Prostate gland (tissue), 2 donors: ENCODE results near the gene XPA. TPM values are rescaled to one million over a fixed set of nuclear protein-coding genes. Genes with fewer than 3 reads are reported as not detected.

Experiments used
- DNase-seq: peaks from one replicate; pipeline ENCODE4 v3.0.0-alpha.2; 2019; ENCODE audit warnings: low spot score
- H3K27ac ChIP-seq, 2 donors: fragments of 200-600 bp; sonication (generic); 2 replicates each; pipeline ENCODE4 v1.5.1; 2017 to 2019
- H3K27me3 ChIP-seq: fragments of 200-600 bp; sonication (generic); replicated peaks from 2 replicates; pipeline ENCODE4 v1.5.1; 2019; ENCODE audit not compliant: insufficient read depth
- H3K36me3 ChIP-seq, 2 donors: fragments of 200-600 bp; sonication (generic); 1 replicate in 1 of 2; 2 replicates in 1 of 2; pipeline versions ENCODE4 v1.5.1 to v1.8.1; 2017 to 2019
- H3K4me1 ChIP-seq: fragments of 200-600 bp; sonication (generic); replicated peaks from 2 replicates; pipeline ENCODE4 v1.5.1; 2019
- H3K4me3 ChIP-seq, 2 donors: fragments of 200-600 bp; sonication (generic); 2 replicates each; pipeline ENCODE4 v1.5.1; 2017 to 2019
- H3K9me3 ChIP-seq: fragments of 200-600 bp; sonication (generic); 2 replicates; pipeline ENCODE4 v1.5.1; 2017
- POLR2A ChIP-seq: fragments of 450-650 bp; IDR thresholded peaks from one replicate; pipeline ENCODE4 v1.6.1; 2016; ENCODE audit warnings: antibody characterized with exemption, mild to moderate bottlenecking
- POLR2AphosphoS5 ChIP-seq: sonication (generic); formaldehyde crosslinking; IDR thresholded peaks from one replicate; pipeline ENCODE4 v1.6.1; 2017; ENCODE audit warnings: antibody characterized with exemption
- WGBS: methylation state at CpG from one replicate; pipeline ENCODE4 v1.1.5; 2018; 5-methylcytosine and 5-hydroxymethylcytosine counted together
- intact Hi-C: fragments of 100-400 bp; cut with DNase I; formaldehyde crosslinking; loops from one replicate; pipeline ENCODE4 v1.14.2; 2022
- total RNA-seq, 2 donors: library from RNA; depleted of rRNA; stranded (reverse); fragments of >200 nt; gene quantifications; one replicate each; pipeline ENCODE4 v1.1.0, GENCODE V29; 2016
- TF ChIP-seq, protein P1 (sequence below), 4 experiments: fragments of 200-600 bp in 2 of 4; fragments of 450-650 bp in 2 of 4; sonication (generic) in 2 of 4; IDR thresholded peaks; 1 replicate in 3 of 4; 2 replicates in 1 of 4; pipeline ENCODE4 v1.5.1; 2016 to 2019; ENCODE audit warnings: antibody characterized with exemption in 4 of 4, mild to moderate bottlenecking in 2 of 4, moderate library complexity in 2 of 4

The XPA gene
- total RNA-seq, 2 donors from 2014 or later = 11.9 to 13.3 TPM

- WGBS = 66% methylated on average over 7 of the region's 7 CpGs
- no peaks in the 10 kb centered on the region for H3K4me1 ChIP-seq
Observed at GRCh38 chr9:97635026-97635425, 62.1 kb downstream of the XPA start.

DNA sequence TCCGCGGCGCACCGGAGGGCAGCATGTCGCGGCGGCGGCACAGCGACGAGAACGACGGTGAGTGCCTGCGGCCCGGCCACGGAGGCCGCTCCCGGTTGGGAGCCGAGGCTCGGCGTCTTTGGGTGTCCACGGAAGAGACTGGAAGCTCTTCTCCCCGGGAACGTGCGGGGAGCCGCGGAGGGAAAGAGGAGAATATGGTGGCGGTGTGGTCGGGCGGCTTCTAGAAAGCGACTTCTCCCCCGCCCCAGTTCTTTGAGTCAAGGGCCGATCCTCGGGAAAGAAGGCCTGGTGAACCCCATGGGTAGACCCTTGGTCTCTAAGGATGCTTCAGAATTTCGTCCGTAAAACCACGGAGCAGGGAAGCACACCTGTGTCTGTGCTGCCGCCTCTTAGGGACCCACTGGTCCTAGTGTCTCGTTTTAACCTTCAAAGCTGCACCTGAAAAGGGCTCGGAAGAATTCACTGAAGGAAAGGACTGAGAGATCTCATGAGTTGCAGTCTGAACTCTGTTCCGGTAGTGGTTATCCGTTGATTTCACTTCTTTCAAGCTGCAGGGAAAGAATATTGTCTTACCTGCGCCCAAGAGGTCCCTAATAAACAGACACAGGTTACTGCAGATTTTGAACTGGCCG lies 63.2 kb downstream of the XPA start:
- WGBS = under 1% methylated on average over 20 of the region's 43 CpGs
- DNase-seq = no peak
- Histone ChIP-seq H3K4me1 (no peaks in the 10 kb centered on the region), H3K27ac (peak overlapping the region; percentile 97 to 98), H3K36me3 (no peaks in the 10 kb centered on the region), H3K4me3 (peak overlapping the region; percentile 62 to 83), H3K9me3 (no peaks in the 10 kb centered on the region), H3K27me3 (no peaks in the 10 kb centered on the region)
- TF ChIP-seq POLR2AphosphoS5 = no peak
- TF ChIP-seq, protein P1, sequence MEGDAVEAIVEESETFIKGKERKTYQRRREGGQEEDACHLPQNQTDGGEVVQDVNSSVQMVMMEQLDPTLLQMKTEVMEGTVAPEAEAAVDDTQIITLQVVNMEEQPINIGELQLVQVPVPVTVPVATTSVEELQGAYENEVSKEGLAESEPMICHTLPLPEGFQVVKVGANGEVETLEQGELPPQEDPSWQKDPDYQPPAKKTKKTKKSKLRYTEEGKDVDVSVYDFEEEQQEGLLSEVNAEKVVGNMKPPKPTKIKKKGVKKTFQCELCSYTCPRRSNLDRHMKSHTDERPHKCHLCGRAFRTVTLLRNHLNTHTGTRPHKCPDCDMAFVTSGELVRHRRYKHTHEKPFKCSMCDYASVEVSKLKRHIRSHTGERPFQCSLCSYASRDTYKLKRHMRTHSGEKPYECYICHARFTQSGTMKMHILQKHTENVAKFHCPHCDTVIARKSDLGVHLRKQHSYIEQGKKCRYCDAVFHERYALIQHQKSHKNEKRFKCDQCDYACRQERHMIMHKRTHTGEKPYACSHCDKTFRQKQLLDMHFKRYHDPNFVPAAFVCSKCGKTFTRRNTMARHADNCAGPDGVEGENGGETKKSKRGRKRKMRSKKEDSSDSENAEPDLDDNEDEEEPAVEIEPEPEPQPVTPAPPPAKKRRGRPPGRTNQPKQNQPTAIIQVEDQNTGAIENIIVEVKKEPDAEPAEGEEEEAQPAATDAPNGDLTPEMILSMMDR (IDR thresholded peaks at IDR 0.05) = peak in 2 of 4 experiments; percentile 0 to 1
- intact Hi-C loops = no loop called here

More at GRCh38 chr9:97635026-97635425, 62.1 kb downstream of the XPA start:
- TF ChIP-seq POLR2A (no peak), POLR2AphosphoS5 (no peak)
- TF ChIP-seq, protein P1 (IDR thresholded peaks at IDR 0.05) = no peak
- Histone ChIP-seq H3K27me3 (no peaks in the 10 kb centered on the region), H3K9me3 (no peaks in the 10 kb centered on the region), H3K4me3 (no peak overlapping the region), H3K36me3 (no peaks in the 10 kb centered on the region), H3K27ac (no peak overlapping the region)
- no peak for DNase-seq
- intact Hi-C loops = no loop called here

DNA sequence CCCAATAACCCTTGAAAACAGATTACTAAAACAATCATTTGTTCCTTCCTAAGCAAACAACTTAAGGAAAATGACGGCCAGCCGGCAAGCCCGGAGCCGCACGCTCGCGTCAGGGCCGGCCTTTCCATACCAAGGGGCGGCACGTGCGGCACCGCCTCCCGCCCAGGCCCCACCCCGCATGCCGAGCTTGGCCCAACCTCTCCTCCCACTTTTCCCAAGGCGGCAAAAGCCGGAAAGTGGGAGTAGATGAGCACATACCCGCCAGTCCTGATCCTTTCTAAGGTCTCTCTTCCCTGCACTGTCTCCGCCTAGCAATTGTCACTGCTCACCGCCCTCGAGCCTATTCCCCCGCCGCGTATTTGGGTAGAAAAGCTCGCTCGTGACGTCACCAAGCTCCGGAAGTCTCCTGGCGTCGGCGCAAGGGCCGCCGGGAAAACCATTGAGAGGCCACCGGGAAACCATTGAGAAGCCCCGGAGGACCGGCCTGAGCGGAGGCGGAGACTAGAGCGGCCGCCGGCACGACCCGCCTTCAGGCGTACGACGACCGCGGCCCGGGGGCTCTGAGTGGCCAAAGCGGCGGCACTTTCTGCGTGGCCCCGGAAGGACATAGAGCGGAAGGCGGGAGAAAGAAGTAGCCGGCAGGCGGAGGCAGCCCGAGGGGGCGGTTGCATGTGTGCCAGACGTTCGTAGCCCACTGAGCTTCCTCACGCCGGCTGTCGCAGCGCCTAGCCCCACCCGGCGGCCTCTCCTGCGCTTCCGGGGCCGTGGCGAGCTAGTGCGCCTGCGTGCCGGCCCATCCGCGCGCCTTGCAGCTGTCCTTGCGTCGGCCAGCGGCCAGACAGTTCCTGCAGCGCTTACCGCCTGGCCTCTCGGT lies 63.9 kb downstream of the XPA start, which contains the start of the genes NCBP1 and TSTD2:
Gene NCBP1 (plus strand): TSS at position 837 of the 874 bp plus-strand sequence. CDS start 61 bp downstream, outside the sequence.
Gene TSTD2 (minus strand): TSS at position 384 of the 874 bp plus-strand sequence. CDS start 5,806 bp downstream, outside the sequence.
- Histone ChIP-seq H3K4me3 (peak within 1 kb of the TSS; percentile 62 to 83), H3K4me1 (no peaks in the 10 kb centered on the region), H3K27ac (peak within 1 kb of the TSS; percentile 97 to 98), H3K36me3 (no peaks in the 10 kb centered on the region), H3K27me3 (no peaks in the 10 kb centered on the region), H3K9me3 (no peaks in the 10 kb centered on the region)
- WGBS = under 1% methylated on average over 69 of the region's 83 CpGs
- intact Hi-C loops = no loop called here
- DNase-seq = peak; percentile 96
- TF ChIP-seq POLR2AphosphoS5 (peak; percentile 77), POLR2A (peak; percentile 83)
- TF ChIP-seq, protein P1 (IDR thresholded peaks at IDR 0.05) = peak in 3 of 4 experiments; percentile 13 to 37 (median 19)

- Histone ChIP-seq H3K9me3 (no peaks in the 10 kb centered on the region), H3K36me3 (no peaks in the 10 kb centered on the region), H3K27me3 (no peaks in the 10 kb centered on the region), H3K4me1 (no peaks in the 10 kb centered on the region), H3K27ac (peak overlapping the region; percentile 97 to 98), H3K4me3 (peak overlapping the region; percentile 62 to 83)
- TF ChIP-seq, protein P1 (IDR thresholded peaks at IDR 0.05) = no peak
- TF ChIP-seq POLR2A (no peak), POLR2AphosphoS5 (no peak)
- intact Hi-C loops = no loop called here
- under 1% methylated on average over 27 of the region's 27 CpGs for WGBS
- DNase-seq = peak; percentile 42
Observed at GRCh38 chr9:97632248-97632984, 64.7 kb downstream of the XPA start.
